Stimulated activated CD8-positive, alpha-beta memory T cell treated with anti-CD3 and anti-CD28 coated beads, Interleukin-2, amount 100 ng/mL, for 48 hours (primary cell): ENCODE results near the gene LSM12.

Experiments used
- DNase-seq, 2 donors: peaks; one replicate each; pipeline ENCODE4 v3.0.0-alpha.2; 2020; ENCODE audit warnings: low read depth in 2 of 2

LSM12 gene

GRCh38 chr17:43987131-43988021, 79.1 kb downstream of the LSM12 start:
- no peak for DNase-seq

GRCh38 chr17:43986225-43986981, 80.1 kb downstream of the LSM12 start:
- no peak for DNase-seq

DNA sequence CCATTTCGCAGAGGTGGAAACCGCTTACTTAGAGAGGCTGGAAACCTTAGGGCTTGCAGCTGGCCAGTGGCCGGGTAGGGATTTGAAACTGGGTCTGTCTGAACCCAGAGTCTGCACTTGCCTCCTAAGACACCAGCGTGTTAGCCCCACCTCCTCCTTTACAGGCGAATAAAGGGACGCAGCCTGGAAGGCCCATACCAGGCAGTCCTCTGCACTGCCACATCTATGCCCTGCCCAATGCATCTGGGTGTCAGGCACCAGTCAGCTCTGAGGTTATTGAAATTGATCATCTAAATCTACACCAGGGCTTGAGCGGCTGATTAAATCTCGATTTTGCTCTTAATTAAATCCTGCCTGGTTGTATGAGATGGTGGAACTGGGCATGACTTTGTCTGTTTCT, 82.0 kb downstream of the LSM12 start:
- DNase-seq, result no peak
